H9 (cell line): ENCODE data around the gene CDK15. TPM values are rescaled to one million over a fixed set of nuclear protein-coding genes. Genes with fewer than 3 reads are reported as not detected.

Experiments
- DNase-seq: peaks from one replicate; pipeline ENCODE4 v3.0.0-alpha.2; 2017
- H2AFZ ChIP-seq: one replicate; pipeline ENCODE4 v1.6.1; 2013; ENCODE audit warnings: mild to moderate bottlenecking, low read length, control low read depth, moderate library complexity
- H2AK5ac ChIP-seq: 2 replicates; pipeline ENCODE4 v1.6.1; 2013; ENCODE audit warnings: low read length, control low read depth, mixed read lengths; ENCODE audit not compliant: insufficient read length
- H2BK120ac ChIP-seq: one replicate; pipeline ENCODE4 v1.6.1; 2013; ENCODE audit warnings: low read depth, mild to moderate bottlenecking, low read length, control low read depth, inconsistent platforms; ENCODE audit not compliant: poor library complexity, severe bottlenecking
- H2BK12ac ChIP-seq: 2 replicates; pipeline ENCODE4 v1.6.1; 2013; ENCODE audit warnings: low read length, control low read depth, mixed read lengths, low read depth; ENCODE audit not compliant: insufficient read length
- H2BK15ac ChIP-seq: 2 replicates; pipeline ENCODE4 v1.6.1; 2013; ENCODE audit warnings: low read depth, low read length, control low read depth
- H2BK20ac ChIP-seq: one replicate; pipeline ENCODE4 v1.6.1; 2013; ENCODE audit warnings: low read depth, mild to moderate bottlenecking, low read length, control low read depth, inconsistent platforms; ENCODE audit not compliant: poor library complexity, severe bottlenecking
- H2BK5ac ChIP-seq: 2 replicates; pipeline ENCODE4 v1.6.1; 2013; ENCODE audit warnings: low read length, control low read depth, mixed read lengths; ENCODE audit not compliant: insufficient read length
- H3K14ac ChIP-seq: 2 replicates; pipeline ENCODE4 v1.6.1; 2013; ENCODE audit warnings: low read length, control low read depth; ENCODE audit not compliant: insufficient read depth
- H3K18ac ChIP-seq: 2 replicates; pipeline ENCODE4 v1.6.1; 2013; ENCODE audit warnings: low read depth, mild to moderate bottlenecking, mixed read lengths, low read length, control low read depth; ENCODE audit not compliant: insufficient read length
- H3K23ac ChIP-seq: 2 replicates; pipeline ENCODE4 v1.6.1; 2013; ENCODE audit warnings: low read length, control low read depth, mixed read lengths, low read depth; ENCODE audit not compliant: insufficient read length
- H3K23me2 ChIP-seq: 2 replicates; pipeline ENCODE4 v1.6.1; 2013; ENCODE audit warnings: low read depth, mild to moderate bottlenecking, mixed read lengths, low read length, control low read depth; ENCODE audit not compliant: insufficient read length, poor library complexity, severe bottlenecking
- H3K27ac ChIP-seq: 2 replicates; pipeline ENCODE4 v1.5.1; 2013; ENCODE audit warnings: low read length, control low read depth, mixed read lengths, low read depth; ENCODE audit not compliant: insufficient read length
- H3K27me3 ChIP-seq: 2 replicates; pipeline ENCODE4 v1.6.1; 2013; ENCODE audit warnings: low read length, control low read depth, inconsistent platforms; ENCODE audit not compliant: insufficient read depth
- H3K4ac ChIP-seq: 2 replicates; pipeline ENCODE4 v1.6.1; 2013; ENCODE audit warnings: low read depth, mild to moderate bottlenecking, control low read depth, inconsistent platforms, low read length, moderate library complexity
- H3K4me1 ChIP-seq: 2 replicates; pipeline ENCODE4 v1.6.1; 2013; ENCODE audit warnings: low read length, control low read depth, inconsistent platforms; ENCODE audit not compliant: insufficient read depth
- H3K4me2 ChIP-seq: 2 replicates; pipeline ENCODE4 v1.6.1; 2013; ENCODE audit warnings: low read length, control low read depth, mixed read lengths; ENCODE audit not compliant: insufficient read length, insufficient read depth
- H3K56ac ChIP-seq: 2 replicates; pipeline ENCODE4 v1.6.1; 2013; ENCODE audit warnings: low read depth, mild to moderate bottlenecking, mixed read lengths, low read length, control low read depth; ENCODE audit not compliant: insufficient read length
- H3K79me1 ChIP-seq: 2 replicates; pipeline ENCODE4 v1.6.1; 2013; ENCODE audit warnings: low read depth, mild to moderate bottlenecking, moderate library complexity, low read length, control low read depth, inconsistent platforms; ENCODE audit not compliant: insufficient read depth, poor library complexity, severe bottlenecking
- H3K79me2 ChIP-seq: 2 replicates; pipeline ENCODE4 v1.6.1; 2013; ENCODE audit warnings: low read length, control low read depth, inconsistent platforms; ENCODE audit not compliant: insufficient read depth
- H3K9ac ChIP-seq: 2 replicates; pipeline ENCODE4 v1.6.1; 2013; ENCODE audit warnings: low read length, control low read depth, mixed read lengths; ENCODE audit not compliant: insufficient read length; ENCODE audit errors: extremely low read depth
- H3K9me3 ChIP-seq: one replicate; pipeline ENCODE4 v1.6.1; 2013; ENCODE audit warnings: low read depth, low read length, inconsistent platforms; ENCODE audit not compliant: control insufficient read depth
- H3T11ph ChIP-seq: one replicate; pipeline ENCODE4 v1.6.1; 2013; ENCODE audit warnings: mild to moderate bottlenecking, low read length, control low read depth, inconsistent platforms
- H4K20me1 ChIP-seq: one replicate; pipeline ENCODE4 v1.6.1; 2013; ENCODE audit not compliant: control insufficient read depth, insufficient read length, insufficient read depth
- H4K5ac ChIP-seq: 2 replicates; pipeline ENCODE4 v1.6.1; 2013; ENCODE audit warnings: low read depth, mild to moderate bottlenecking, mixed read lengths, low read length, control low read depth; ENCODE audit not compliant: insufficient read length
- H4K8ac ChIP-seq: replicated peaks from 2 replicates; pipeline ENCODE4 v1.6.1; 2013; ENCODE audit warnings: low read length, control low read depth, mixed read lengths, low read depth; ENCODE audit not compliant: insufficient read length
- H4K91ac ChIP-seq: 2 replicates; pipeline ENCODE4 v1.6.1; 2013; ENCODE audit warnings: low read depth, mild to moderate bottlenecking, moderate library complexity, mixed read lengths, low read length, control low read depth; ENCODE audit not compliant: insufficient read length
- H3K27ac Mint-ChIP-seq, 3 experiments: 2 replicates in 2 of 3; 3 replicates in 1 of 3; pipeline ENCODE4 v1.8.0; 2020 to 2021; ENCODE audit warnings: mixed read lengths in 3 of 3, mild to moderate bottlenecking in 1 of 3, moderate library complexity in 1 of 3
- H3K27me3 Mint-ChIP-seq: 2 replicates; pipeline ENCODE4 v1.8.0; 2021; ENCODE audit warnings: low read depth, mild to moderate bottlenecking, moderate library complexity, mixed read lengths
- H3K36me3 Mint-ChIP-seq, 3 experiments: 2 replicates in 2 of 3; 3 replicates in 1 of 3; pipeline ENCODE4 v1.8.0; 2020 to 2021; ENCODE audit warnings: low read depth in 3 of 3, mixed read lengths in 3 of 3; ENCODE audit not compliant: insufficient read depth in 1 of 3
- H3K4me1 Mint-ChIP-seq, 2 experiments: 2 replicates each; pipeline ENCODE4 v1.8.0; 2020; ENCODE audit warnings: mixed read lengths in 2 of 2
- H3K4me3 Mint-ChIP-seq, 2 experiments: 2 replicates in 1 of 2; 3 replicates in 1 of 2; pipeline ENCODE4 v1.8.0; 2020 to 2021; ENCODE audit warnings: mild to moderate bottlenecking in 2 of 2, mixed read lengths in 2 of 2, moderate library complexity in 1 of 2
- H3K9me3 Mint-ChIP-seq, 2 experiments: 2 replicates in 1 of 2; 3 replicates in 1 of 2; pipeline ENCODE4 v1.8.0; 2020; ENCODE audit warnings: mild to moderate bottlenecking in 2 of 2, mixed read lengths in 2 of 2, moderate library complexity in 1 of 2
- WGBS: extraction: QIAGEN DNeasy Blood & Tissue Kit; methylation state at CpG from one replicate; pipeline ENCODE4 v1.1.7; 2013; ENCODE audit warnings: missing lambda C conversion rate, low lambda C conversion rate, mixed read lengths; ENCODE audit not compliant: insufficient read length; ENCODE audit errors: extremely low coverage; 5-methylcytosine and 5-hydroxymethylcytosine counted together
- total RNA-seq: library from RNA; stranded (reverse); gene quantifications from 2 replicates; pipeline ENCODE4 v1.2.1, GENCODE V29; 2021
- TF ChIP-seq, protein P1 (sequence below): fragments of 200-600 bp; sonication (generic); conservative IDR thresholded peaks from 3 replicates; pipeline ENCODE4 v1.8.0; 2021; ENCODE audit warnings: antibody characterized with exemption, mild to moderate bottlenecking

CDK15 gene
- total RNA-seq, 1 experiment from 2014 or later = not detected

DNA sequence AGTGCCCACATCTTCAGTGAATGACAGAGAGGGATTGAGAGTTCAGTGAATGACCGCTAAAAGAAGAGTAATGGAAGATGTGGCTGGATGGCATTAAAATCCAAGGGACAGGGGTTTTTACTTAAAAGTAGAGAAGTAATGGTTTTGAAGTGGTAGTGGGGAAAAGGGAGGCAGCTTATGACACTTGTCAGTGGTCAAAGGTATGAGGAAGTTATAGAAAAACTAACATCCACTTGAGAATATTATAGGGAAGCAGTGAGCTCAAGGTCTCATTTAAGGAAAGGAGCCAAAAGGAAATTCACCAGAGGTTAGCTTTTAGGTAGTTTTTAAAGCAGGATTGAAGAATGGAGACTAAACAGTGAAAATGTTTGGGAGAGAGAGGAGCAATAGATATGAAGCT, 24.3 kb downstream of the CDK15 start:
- no peaks in the 10 kb centered on the region; the same call in 1 of the 2 replicates for H3K27me3 Mint-ChIP-seq
- TF ChIP-seq, protein P1, sequence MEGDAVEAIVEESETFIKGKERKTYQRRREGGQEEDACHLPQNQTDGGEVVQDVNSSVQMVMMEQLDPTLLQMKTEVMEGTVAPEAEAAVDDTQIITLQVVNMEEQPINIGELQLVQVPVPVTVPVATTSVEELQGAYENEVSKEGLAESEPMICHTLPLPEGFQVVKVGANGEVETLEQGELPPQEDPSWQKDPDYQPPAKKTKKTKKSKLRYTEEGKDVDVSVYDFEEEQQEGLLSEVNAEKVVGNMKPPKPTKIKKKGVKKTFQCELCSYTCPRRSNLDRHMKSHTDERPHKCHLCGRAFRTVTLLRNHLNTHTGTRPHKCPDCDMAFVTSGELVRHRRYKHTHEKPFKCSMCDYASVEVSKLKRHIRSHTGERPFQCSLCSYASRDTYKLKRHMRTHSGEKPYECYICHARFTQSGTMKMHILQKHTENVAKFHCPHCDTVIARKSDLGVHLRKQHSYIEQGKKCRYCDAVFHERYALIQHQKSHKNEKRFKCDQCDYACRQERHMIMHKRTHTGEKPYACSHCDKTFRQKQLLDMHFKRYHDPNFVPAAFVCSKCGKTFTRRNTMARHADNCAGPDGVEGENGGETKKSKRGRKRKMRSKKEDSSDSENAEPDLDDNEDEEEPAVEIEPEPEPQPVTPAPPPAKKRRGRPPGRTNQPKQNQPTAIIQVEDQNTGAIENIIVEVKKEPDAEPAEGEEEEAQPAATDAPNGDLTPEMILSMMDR = no peak
- H4K20me1 ChIP-seq = no peaks in the 10 kb centered on the region
- H3K27me3 ChIP-seq = no peaks in the 10 kb centered on the region
- no peaks in the 10 kb centered on the region for H3K79me2 ChIP-seq
- H3K4me3 Mint-ChIP-seq = no peak overlapping the region
- H3K9ac ChIP-seq = no peak overlapping the region
- H4K5ac ChIP-seq = no peak overlapping the region
- no peak overlapping the region for H3K56ac ChIP-seq
- no peak overlapping the region for H4K8ac ChIP-seq
- H3K79me1 ChIP-seq = no peaks in the 10 kb centered on the region
- no peak overlapping the region for H2AFZ ChIP-seq
- H2BK120ac ChIP-seq = no peak overlapping the region
- WGBS = no CpG with 5 or more reads among the region's 1 CpG
- DNase-seq = no peak
- no peak overlapping the region for H3K27ac ChIP-seq
- H2BK5ac ChIP-seq = no peak overlapping the region
- H4K91ac ChIP-seq = no peak overlapping the region
- H3K4me2 ChIP-seq = no peak overlapping the region
- H2AK5ac ChIP-seq = no peak overlapping the region
- no peak overlapping the region for H3K27ac Mint-ChIP-seq
- no peak overlapping the region for H3K4ac ChIP-seq
- no peak overlapping the region for H2BK15ac ChIP-seq
- H3T11ph ChIP-seq = no peak overlapping the region
- H3K14ac ChIP-seq = no peak overlapping the region
- H3K18ac ChIP-seq = no peak overlapping the region
- H3K9me3 Mint-ChIP-seq = no peaks in the 10 kb centered on the region
- H2BK12ac ChIP-seq = no peak overlapping the region
- no peaks in the 10 kb centered on the region for H3K9me3 ChIP-seq
- no peaks in the 10 kb centered on the region for H3K4me1 Mint-ChIP-seq
- H3K4me1 ChIP-seq = no peaks in the 10 kb centered on the region
- no peaks in the 10 kb centered on the region for H3K23me2 ChIP-seq
- no peak overlapping the region for H2BK20ac ChIP-seq
- H3K23ac ChIP-seq = no peak overlapping the region
- H3K36me3 Mint-ChIP-seq = no peaks in the 10 kb centered on the region
